Thyroid gland (tissue), 4 donors: Measurements from ENCODE around the gene FBLN1. TPM values are rescaled to one million over a fixed set of nuclear protein-coding genes. Genes with fewer than 3 reads are reported as not detected.
A peak's percentile ranks its signal among the peaks of the same experiment; 100 is the strongest.
"Not testable (repeated sequence)": the region's sequence is repeated elsewhere in the genome, so short reads cannot be mapped to it uniquely, and the experiment has no call there.

Experiments
- DNase-seq, 2 donors: peaks; one replicate each; pipeline ENCODE4 v3.0.0-alpha.2; 2019
- H3K27ac ChIP-seq, 3 donors: fragments of 200-600 bp; sonication (generic); 1 replicate in 2 of 3; 2 replicates in 1 of 3; pipeline ENCODE4 v1.5.1; 2016 to 2019; ENCODE audit warnings: mild to moderate bottlenecking in 1 of 3, moderate library complexity in 1 of 3
- H3K27me3 ChIP-seq: fragments of 200-600 bp; sonication (generic); one replicate; pipeline ENCODE4 v1.5.1; 2019
- H3K36me3 ChIP-seq, 2 donors: fragments of 200-600 bp; sonication (generic); one replicate each; pipeline ENCODE4 v1.5.1; 2016 to 2019
- H3K4me1 ChIP-seq, 2 donors: fragments of 200-600 bp; sonication (generic); one replicate each; pipeline ENCODE4 v1.5.1; 2017 to 2019
- H3K4me3 ChIP-seq, 3 donors: fragments of 200-600 bp; sonication (generic); replicated peaks in 1 of 3; 1 replicate in 2 of 3; 2 replicates in 1 of 3; pipeline ENCODE4 v1.5.1; 2016; ENCODE audit warnings: mild to moderate bottlenecking in 1 of 3
- H3K9me3 ChIP-seq: fragments of 200-600 bp; sonication (generic); one replicate; pipeline ENCODE4 v1.5.1; 2017
- POLR2A ChIP-seq, 2 donors: fragments of 450-650 bp; IDR thresholded peaks; one replicate each; pipeline ENCODE4 v1.6.1; 2017; ENCODE audit warnings: antibody characterized with exemption in 2 of 2, mild to moderate bottlenecking in 2 of 2, moderate library complexity in 1 of 2
- WGBS, 2 donors: methylation state at CpG; one replicate each; pipeline ENCODE4 v1.1.5; 2017; 5-methylcytosine and 5-hydroxymethylcytosine counted together
- intact Hi-C: fragments of 100-400 bp; cut with DNase I; formaldehyde crosslinking; loops from one replicate; pipeline ENCODE4 v1.15.1; 2023
- total RNA-seq, 4 donors: library from RNA; depleted of rRNA; stranded (reverse); fragments of >200 nt; gene quantifications; one replicate each; pipeline ENCODE4 v1.2.3, GENCODE V29; 2016
- TF ChIP-seq, protein P1 (sequence below), 6 experiments: fragments of 200-600 bp in 3 of 6; fragments of 450-650 bp in 3 of 6; sonication (generic) in 3 of 6; IDR thresholded peaks; one replicate each; pipeline ENCODE4 v1.5.1; 2016 to 2019; ENCODE audit warnings: antibody characterized with exemption in 6 of 6, mild to moderate bottlenecking in 2 of 6, inconsistent platforms in 1 of 6, moderate library complexity in 1 of 6

Gene FBLN1
- total RNA-seq, 4 donors from 2014 or later: 52.3 to 199 (median 163) TPM

DNA sequence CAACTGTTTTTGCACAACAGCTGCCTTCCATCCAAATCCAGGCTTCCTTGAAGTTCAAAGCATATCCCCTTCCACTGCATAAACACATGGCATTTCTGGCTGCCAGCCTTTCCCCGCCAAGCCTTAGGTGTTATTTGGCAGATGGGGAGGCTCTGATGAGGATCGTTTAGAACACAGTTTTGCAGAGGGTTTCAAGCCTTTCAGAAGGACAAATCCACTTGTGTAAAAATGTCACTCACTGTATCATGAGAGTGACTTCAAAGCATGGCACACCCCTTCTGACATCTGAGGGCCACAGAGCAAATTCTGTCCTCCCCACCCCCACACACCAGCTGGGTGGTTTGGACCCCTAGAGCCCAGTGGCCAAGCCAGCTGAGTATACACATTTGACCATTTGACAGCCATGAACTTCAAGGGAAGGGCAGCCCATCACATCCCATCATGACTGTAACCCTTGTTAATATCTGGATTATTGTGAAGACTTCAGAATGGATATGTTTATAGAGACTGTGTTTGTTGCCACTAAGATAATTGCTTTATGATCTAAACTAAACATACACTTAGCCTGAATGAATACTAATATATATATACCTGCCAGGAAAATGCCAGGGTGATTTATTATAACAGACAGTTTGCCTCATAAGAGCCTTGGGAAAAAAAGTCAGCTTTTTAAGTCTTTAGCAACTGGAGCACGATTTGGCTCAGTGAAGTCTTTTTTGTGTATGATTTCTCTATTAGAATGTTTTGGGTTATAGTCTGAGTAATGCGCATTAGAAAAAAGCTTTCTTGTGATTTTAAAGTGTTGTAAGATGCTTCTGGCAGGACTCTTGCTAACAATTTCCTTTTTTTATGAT is 31.9 kb downstream of the FBLN1 start:
- no peak for DNase-seq
- no peak for TF ChIP-seq POLR2A (IDR thresholded peaks at IDR 0.05)
- TF ChIP-seq, protein P1, sequence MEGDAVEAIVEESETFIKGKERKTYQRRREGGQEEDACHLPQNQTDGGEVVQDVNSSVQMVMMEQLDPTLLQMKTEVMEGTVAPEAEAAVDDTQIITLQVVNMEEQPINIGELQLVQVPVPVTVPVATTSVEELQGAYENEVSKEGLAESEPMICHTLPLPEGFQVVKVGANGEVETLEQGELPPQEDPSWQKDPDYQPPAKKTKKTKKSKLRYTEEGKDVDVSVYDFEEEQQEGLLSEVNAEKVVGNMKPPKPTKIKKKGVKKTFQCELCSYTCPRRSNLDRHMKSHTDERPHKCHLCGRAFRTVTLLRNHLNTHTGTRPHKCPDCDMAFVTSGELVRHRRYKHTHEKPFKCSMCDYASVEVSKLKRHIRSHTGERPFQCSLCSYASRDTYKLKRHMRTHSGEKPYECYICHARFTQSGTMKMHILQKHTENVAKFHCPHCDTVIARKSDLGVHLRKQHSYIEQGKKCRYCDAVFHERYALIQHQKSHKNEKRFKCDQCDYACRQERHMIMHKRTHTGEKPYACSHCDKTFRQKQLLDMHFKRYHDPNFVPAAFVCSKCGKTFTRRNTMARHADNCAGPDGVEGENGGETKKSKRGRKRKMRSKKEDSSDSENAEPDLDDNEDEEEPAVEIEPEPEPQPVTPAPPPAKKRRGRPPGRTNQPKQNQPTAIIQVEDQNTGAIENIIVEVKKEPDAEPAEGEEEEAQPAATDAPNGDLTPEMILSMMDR (IDR thresholded peaks at IDR 0.05): no peak
- intact Hi-C loops: no loop called here
- H3K27ac ChIP-seq: no peak overlapping the region
- no peaks in the 10 kb centered on the region for H3K9me3 ChIP-seq
- WGBS, 2 donors: 69 to 71% methylated on average over 4 of the region's 4 CpGs
- H3K27me3 ChIP-seq: no peaks in the 10 kb centered on the region
- H3K4me1 ChIP-seq: peaks cover 18 to 27% of the 10 kb centered on the region in 2 donors
- no peaks in the 10 kb centered on the region for H3K36me3 ChIP-seq
- no peak overlapping the region for H3K4me3 ChIP-seq

DNA sequence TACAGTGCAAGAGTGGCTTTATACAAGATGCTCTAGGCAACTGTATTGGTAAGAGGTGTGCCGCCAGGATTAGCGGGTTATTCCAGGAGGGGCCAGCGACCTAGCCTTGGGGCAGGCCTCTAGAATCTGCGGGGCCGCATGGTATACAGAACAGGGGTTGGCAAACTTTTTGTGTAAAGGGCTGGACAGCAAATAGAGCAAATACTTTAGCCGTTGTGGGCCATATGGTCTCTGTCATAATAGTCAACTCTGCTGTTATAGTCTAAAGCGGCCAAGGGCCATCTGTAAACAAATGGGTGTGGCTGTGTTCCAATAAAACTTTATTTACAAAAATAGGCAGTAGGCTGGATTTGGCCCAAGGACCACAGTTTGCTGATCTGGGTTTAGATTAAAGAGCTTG is 32.6 kb downstream of the FBLN1 start:
- no peaks in the 10 kb centered on the region for H3K9me3 ChIP-seq
- no peaks in the 10 kb centered on the region for H3K36me3 ChIP-seq
- DNase-seq: no peak
- intact Hi-C loops: no loop called here
- H3K27ac ChIP-seq: no peak overlapping the region
- H3K4me1 ChIP-seq: peaks cover 21 to 35% of the 10 kb centered on the region in 2 donors
- WGBS, 2 donors: 89 to 90% methylated on average over 7 of the region's 7 CpGs
- H3K4me3 ChIP-seq: no peak overlapping the region
- H3K27me3 ChIP-seq: no peaks in the 10 kb centered on the region
- TF ChIP-seq, protein P1 (IDR thresholded peaks at IDR 0.05): no peak
- no peak for TF ChIP-seq POLR2A (IDR thresholded peaks at IDR 0.05)

DNA sequence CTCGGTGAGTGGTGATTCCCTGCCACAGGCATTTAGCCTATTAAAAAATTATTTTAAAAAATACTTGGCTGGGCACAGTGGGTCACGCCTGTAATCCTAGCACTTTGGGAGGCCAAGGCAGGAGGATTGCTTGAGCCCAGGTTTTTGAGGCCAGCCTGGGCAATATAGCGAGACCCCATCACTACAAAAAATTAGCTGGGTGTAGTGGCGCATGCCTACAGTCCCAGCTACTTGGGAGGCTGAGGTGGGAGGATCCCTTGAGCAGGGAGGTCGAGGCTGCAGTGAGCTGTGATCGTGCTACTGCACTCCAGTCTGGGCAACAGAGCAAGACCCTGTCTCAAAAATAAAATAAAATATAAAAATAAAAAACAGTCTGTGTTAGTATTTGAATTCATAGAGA is 33.2 kb downstream of the FBLN1 start:
- DNase-seq, H3K27ac ChIP-seq, H3K27me3 ChIP-seq, intact Hi-C loops, H3K36me3 ChIP-seq, H3K4me3 ChIP-seq, H3K9me3 ChIP-seq: not testable (repeated sequence)
- WGBS, 2 donors: 94 to 96% methylated on average over 6 of the region's 6 CpGs
- H3K4me1 ChIP-seq: peaks cover 21 to 37% of the 10 kb centered on the region in 2 donors

DNA sequence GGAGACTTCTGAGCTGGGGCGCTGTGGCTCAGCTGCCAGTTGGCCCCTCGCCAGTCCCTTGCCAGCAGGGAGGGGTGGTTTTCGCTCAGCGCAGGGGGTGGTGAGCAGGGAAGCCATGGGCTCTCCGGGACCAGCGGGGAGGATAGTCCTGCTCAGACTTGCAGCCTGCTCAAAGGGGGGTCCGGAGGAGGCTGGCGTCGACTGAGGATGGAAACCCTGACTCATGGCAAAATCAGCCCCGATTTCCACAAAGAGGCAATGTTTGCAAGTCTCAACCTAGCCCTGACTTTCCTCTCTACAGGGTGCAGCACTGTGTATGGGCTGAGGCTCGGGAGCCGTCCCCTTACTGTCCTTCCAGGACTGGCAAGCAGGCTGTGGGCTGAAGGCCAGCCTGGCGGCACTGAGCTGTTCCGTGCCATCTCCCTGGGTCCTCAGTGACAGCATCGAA is 35.1 kb downstream of the FBLN1 start:
- TF ChIP-seq POLR2A (IDR thresholded peaks at IDR 0.05): peak in 1 of 2 donors; percentile 19
- TF ChIP-seq, protein P1 (IDR thresholded peaks at IDR 0.05): no peak
- peak; percentile 54 to 68 for DNase-seq
- Histone ChIP-seq H3K27me3 (no peaks in the 10 kb centered on the region), H3K4me3 (no peak overlapping the region), H3K36me3 (no peaks in the 10 kb centered on the region), H3K9me3 (no peaks in the 10 kb centered on the region), H3K4me1 (peaks cover 21 to 33% of the 10 kb centered on the region in 2 donors), H3K27ac (peak overlapping the region; percentile 62 to 87 (median 68))
- WGBS, 2 donors: 27 to 53% methylated on average over 12 to 13 of the region's 15 CpGs
- intact Hi-C loops: no loop called here

DNA sequence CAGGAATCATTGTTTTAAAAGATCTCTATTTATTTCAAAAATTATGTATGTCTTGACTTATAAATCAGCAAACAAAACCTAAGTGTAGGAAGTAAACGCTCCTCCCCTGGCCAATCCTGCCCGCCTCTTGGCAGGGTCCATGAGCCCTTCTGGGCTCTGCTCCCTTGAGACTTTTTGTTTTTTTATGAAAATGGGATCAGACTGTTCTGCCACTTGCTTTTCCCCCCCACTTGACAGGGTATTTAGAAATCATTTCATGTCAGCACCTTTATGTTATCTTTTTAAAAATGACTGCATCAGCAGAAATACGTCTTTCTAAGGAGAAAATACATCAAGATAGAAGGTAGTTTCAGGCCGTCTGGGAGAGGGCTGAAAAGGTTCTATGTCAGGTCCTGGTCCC is 35.6 kb downstream of the FBLN1 start:
- Histone ChIP-seq H3K9me3 (no peaks in the 10 kb centered on the region), H3K4me3 (no peak overlapping the region), H3K27ac (peak overlapping the region; percentile 62 to 87 (median 68)), H3K27me3 (no peaks in the 10 kb centered on the region), H3K36me3 (no peaks in the 10 kb centered on the region), H3K4me1 (peaks cover 21 to 33% of the 10 kb centered on the region in 2 donors)
- WGBS, 2 donors: 37 to 48% methylated on average over 4 of the region's 4 CpGs
- DNase-seq: peak; percentile 67 to 80
- intact Hi-C loops: no loop called here
- no peak for TF ChIP-seq POLR2A (IDR thresholded peaks at IDR 0.05)
- TF ChIP-seq, protein P1 (IDR thresholded peaks at IDR 0.05): no peak
